Hepatocyte (in vitro differentiated cells): ENCODE measurements around the gene FAR2.

ENCODE experiments used
- EZH2 ChIP-seq: fragments of 200-600 bp; sonication (generic); IDR thresholded peaks from 2 replicates; pipeline ENCODE4 v1.6.1; 2016; ENCODE audit warnings: antibody characterized with exemption, mild to moderate bottlenecking, borderline replicate concordance
- EZH2phosphoT487 ChIP-seq: fragments of 200-600 bp; sonication (generic); IDR thresholded peaks from one replicate; pipeline ENCODE4 v1.6.1; 2018; ENCODE audit warnings: antibody characterized with exemption, mild to moderate bottlenecking, low read depth, moderate library complexity; ENCODE audit not compliant: unreplicated experiment, severe bottlenecking
- TF ChIP-seq, protein P1 (sequence below): fragments of 200-600 bp; sonication (generic); IDR thresholded peaks from 2 replicates; pipeline ENCODE4 v1.5.1; 2016; ENCODE audit warnings: antibody characterized with exemption, mild to moderate bottlenecking; ENCODE audit not compliant: poor library complexity

DNA sequence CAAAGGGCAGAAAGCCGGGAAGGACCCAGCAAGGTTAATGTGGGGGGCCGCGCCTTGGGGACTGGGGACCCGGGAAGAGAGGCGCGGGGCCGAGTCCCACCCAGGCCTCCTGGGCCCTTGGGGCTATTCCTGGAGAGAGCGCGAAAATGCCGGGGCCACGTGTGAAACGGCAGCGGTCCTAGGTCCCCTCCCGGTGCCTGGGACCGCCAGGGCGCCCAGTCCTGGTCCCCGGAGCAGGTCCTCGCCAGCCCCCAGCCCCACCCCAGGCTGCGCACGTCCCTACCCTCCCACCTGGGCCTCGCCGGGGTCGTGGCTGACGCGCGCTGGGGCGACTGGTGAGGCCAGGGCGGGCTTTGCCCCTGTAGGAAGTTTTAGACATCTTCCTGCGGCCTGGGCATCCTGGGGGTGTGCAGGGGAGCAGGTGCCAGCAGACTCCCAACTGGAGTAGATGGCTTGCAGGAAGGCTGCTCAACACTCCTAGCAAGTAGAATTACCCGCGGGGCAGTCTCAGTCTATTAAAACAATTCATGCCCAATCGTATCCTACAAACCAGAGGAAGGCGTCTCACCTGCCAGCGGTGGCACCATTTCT lies 708 bp downstream of the FAR2 start:
- TF ChIP-seq, protein P1, sequence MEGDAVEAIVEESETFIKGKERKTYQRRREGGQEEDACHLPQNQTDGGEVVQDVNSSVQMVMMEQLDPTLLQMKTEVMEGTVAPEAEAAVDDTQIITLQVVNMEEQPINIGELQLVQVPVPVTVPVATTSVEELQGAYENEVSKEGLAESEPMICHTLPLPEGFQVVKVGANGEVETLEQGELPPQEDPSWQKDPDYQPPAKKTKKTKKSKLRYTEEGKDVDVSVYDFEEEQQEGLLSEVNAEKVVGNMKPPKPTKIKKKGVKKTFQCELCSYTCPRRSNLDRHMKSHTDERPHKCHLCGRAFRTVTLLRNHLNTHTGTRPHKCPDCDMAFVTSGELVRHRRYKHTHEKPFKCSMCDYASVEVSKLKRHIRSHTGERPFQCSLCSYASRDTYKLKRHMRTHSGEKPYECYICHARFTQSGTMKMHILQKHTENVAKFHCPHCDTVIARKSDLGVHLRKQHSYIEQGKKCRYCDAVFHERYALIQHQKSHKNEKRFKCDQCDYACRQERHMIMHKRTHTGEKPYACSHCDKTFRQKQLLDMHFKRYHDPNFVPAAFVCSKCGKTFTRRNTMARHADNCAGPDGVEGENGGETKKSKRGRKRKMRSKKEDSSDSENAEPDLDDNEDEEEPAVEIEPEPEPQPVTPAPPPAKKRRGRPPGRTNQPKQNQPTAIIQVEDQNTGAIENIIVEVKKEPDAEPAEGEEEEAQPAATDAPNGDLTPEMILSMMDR = no peak
- TF ChIP-seq EZH2phosphoT487 (no peak), EZH2 (no peak)
